ENCODE results near the gene ZNF710. TPM values are rescaled to one million over a fixed set of nuclear protein-coding genes. Genes with fewer than 3 reads are reported as not detected.

Gene ZNF710
- polyA plus RNA-seq, 1 donor from 2014 or later, result 10.2 TPM

DNA sequence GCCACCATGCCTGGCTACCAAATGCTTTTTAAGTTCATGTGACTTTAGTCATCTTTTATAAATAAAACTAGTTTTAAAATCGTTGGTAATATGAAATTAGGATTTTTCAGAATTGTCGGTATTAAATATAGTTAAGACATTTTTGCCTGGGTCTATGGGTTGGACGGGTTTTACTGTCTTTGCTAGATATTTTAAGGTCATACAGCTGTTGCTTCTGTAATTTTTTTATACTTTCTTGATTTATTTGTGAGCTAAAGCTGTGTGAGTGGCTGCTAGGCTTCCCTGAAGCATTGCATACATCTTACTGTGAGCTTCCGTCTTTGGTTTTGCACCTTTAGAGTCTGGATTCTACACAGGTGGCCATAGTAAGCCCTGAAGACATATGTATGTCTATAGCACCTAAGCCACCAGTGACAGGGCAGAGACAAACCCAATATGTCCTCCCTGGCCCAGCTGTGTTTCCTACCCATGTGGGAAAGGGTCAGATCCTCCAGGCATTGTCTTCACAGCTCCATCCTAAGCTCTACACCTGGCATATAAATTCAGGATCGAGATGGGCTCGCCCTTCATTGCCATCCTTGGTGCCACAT lies 16.6 kb upstream of the ZNF710 start:
- H3K4me3 ChIP-seq (ENCODE audit: low read length), result no peak overlapping the region
- H3K79me2 ChIP-seq (replicated peaks; ENCODE audit: insufficient read depth, low read length), result no peaks in the 10 kb centered on the region
- H2AFZ ChIP-seq (ENCODE audit: low read depth, low read length), result no peak overlapping the region
- no peaks in the 10 kb centered on the region for H3K36me3 ChIP-seq (ENCODE audit: insufficient read depth, low read length)
- H4K20me1 ChIP-seq (ENCODE audit: insufficient read depth), result no peaks in the 10 kb centered on the region
- H3K9ac ChIP-seq (ENCODE audit: low read length), result no peak overlapping the region
- H3K27me3 ChIP-seq (ENCODE audit: insufficient read depth, low read depth, low read length), result no peaks in the 10 kb centered on the region
- TF ChIP-seq EZH2 (IDR thresholded peaks at IDR 0.05; ENCODE audit: borderline replicate concordance, insufficient read depth, low read length, poor library complexity, severe bottlenecking), result no peak
- TF ChIP-seq CTCF (IDR thresholded peaks at IDR 0.05; ENCODE audit: poor library complexity, severe bottlenecking), result no peak
- TF ChIP-seq SMC3 (conservative IDR thresholded peaks at IDR 0.05; ENCODE audit: poor library complexity), result no peak
- TF ChIP-seq MXI1 (conservative IDR thresholded peaks at IDR 0.05; ENCODE audit: poor library complexity, severe bottlenecking), result no peak
- TF ChIP-seq, protein P1, sequence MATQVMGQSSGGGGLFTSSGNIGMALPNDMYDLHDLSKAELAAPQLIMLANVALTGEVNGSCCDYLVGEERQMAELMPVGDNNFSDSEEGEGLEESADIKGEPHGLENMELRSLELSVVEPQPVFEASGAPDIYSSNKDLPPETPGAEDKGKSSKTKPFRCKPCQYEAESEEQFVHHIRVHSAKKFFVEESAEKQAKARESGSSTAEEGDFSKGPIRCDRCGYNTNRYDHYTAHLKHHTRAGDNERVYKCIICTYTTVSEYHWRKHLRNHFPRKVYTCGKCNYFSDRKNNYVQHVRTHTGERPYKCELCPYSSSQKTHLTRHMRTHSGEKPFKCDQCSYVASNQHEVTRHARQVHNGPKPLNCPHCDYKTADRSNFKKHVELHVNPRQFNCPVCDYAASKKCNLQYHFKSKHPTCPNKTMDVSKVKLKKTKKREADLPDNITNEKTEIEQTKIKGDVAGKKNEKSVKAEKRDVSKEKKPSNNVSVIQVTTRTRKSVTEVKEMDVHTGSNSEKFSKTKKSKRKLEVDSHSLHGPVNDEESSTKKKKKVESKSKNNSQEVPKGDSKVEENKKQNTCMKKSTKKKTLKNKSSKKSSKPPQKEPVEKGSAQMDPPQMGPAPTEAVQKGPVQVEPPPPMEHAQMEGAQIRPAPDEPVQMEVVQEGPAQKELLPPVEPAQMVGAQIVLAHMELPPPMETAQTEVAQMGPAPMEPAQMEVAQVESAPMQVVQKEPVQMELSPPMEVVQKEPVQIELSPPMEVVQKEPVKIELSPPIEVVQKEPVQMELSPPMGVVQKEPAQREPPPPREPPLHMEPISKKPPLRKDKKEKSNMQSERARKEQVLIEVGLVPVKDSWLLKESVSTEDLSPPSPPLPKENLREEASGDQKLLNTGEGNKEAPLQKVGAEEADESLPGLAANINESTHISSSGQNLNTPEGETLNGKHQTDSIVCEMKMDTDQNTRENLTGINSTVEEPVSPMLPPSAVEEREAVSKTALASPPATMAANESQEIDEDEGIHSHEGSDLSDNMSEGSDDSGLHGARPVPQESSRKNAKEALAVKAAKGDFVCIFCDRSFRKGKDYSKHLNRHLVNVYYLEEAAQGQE (IDR thresholded peaks at IDR 0.05; ENCODE audit: borderline replicate concordance), result no peak
- TF ChIP-seq POLR2AphosphoS5 (IDR thresholded peaks at IDR 0.05), result no peak
- no peak for TF ChIP-seq TAF1 (IDR thresholded peaks at IDR 0.05; ENCODE audit: low read depth)
- TF ChIP-seq EP300 (conservative IDR thresholded peaks at IDR 0.05; ENCODE audit: poor library complexity, severe bottlenecking), result no peak
- H3F3A ChIP-seq (ENCODE audit: insufficient read depth, low read length, poor library complexity, severe bottlenecking), result no peaks in the 10 kb centered on the region
- H3K27ac ChIP-seq (ENCODE audit: low read length), result no peak overlapping the region
- no peaks in the 10 kb centered on the region for H3K9me3 ChIP-seq (ENCODE audit: low read length)
- H3K4me2 ChIP-seq (ENCODE audit: low read length), result no peak overlapping the region
- no peaks in the 10 kb centered on the region for H3K9me2 ChIP-seq (ENCODE audit: insufficient read depth, low read length)

DNA sequence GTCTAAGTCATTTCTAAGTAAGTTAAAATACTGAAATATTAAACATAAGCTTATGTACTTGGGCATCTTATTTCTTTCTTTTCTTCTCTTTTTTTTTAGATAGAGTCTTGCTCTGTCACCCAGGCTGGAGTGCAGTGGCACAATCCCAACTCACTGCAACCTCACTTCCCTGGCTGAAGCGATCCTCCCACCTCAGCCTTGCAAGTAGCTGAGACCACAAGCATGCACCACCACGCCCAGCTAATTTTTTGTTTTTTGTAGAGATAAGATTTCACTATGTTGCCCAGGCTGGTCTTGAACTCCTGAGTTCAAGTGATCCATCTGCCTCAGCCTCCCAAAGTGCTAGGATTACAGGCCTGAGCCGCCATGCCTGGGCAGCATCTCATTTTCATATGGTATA lies 16.0 kb upstream of the ZNF710 start:
- no peaks in the 10 kb centered on the region for H3F3A ChIP-seq (ENCODE audit: insufficient read depth, low read length, poor library complexity, severe bottlenecking)
- no peaks in the 10 kb centered on the region for H3K9me2 ChIP-seq (ENCODE audit: insufficient read depth, low read length)
- no peak overlapping the region for H3K9ac ChIP-seq (ENCODE audit: low read length)
- H3K4me3 ChIP-seq (ENCODE audit: low read length), result no peak overlapping the region
- no peaks in the 10 kb centered on the region for H3K9me3 ChIP-seq (ENCODE audit: low read length)
- TF ChIP-seq POLR2AphosphoS5 (IDR thresholded peaks at IDR 0.05) (no peak), TAF1 (IDR thresholded peaks at IDR 0.05; ENCODE audit: low read depth) (no peak), RAD21 (conservative IDR thresholded peaks at IDR 0.05) (no peak), CTCF (IDR thresholded peaks at IDR 0.05; ENCODE audit: poor library complexity, severe bottlenecking) (no peak), EP300 (conservative IDR thresholded peaks at IDR 0.05; ENCODE audit: poor library complexity, severe bottlenecking) (no peak), EZH2 (IDR thresholded peaks at IDR 0.05; ENCODE audit: borderline replicate concordance, insufficient read depth, low read length, poor library complexity, severe bottlenecking) (no peak), MXI1 (conservative IDR thresholded peaks at IDR 0.05; ENCODE audit: poor library complexity, severe bottlenecking) (no peak), SMC3 (conservative IDR thresholded peaks at IDR 0.05; ENCODE audit: poor library complexity) (no peak)
- TF ChIP-seq, protein P1 (IDR thresholded peaks at IDR 0.05; ENCODE audit: borderline replicate concordance), result no peak
- H2AFZ ChIP-seq (ENCODE audit: low read depth, low read length), result no peak overlapping the region
- H3K36me3 ChIP-seq (ENCODE audit: insufficient read depth, low read length), result no peaks in the 10 kb centered on the region
- no peaks in the 10 kb centered on the region for H3K79me2 ChIP-seq (replicated peaks; ENCODE audit: insufficient read depth, low read length)
- H3K27ac ChIP-seq (ENCODE audit: low read length), result no peak overlapping the region
- H4K20me1 ChIP-seq (ENCODE audit: insufficient read depth), result no peaks in the 10 kb centered on the region
- no peak overlapping the region for H3K4me2 ChIP-seq (ENCODE audit: low read length)
- no peaks in the 10 kb centered on the region for H3K27me3 ChIP-seq (ENCODE audit: insufficient read depth, low read depth, low read length)

All from neural cell (in vitro differentiated cells).